Measurements from ENCODE around the gene PCDHGA7.

The PCDHGA7 gene

GRCh38 chr5:141366016-141366896 lies 16.3 kb upstream of the PCDHGA7 start:
- Histone ChIP-seq H3K4me1 (no peaks in the 10 kb centered on the region), H2AFZ (no peak overlapping the region), H3K79me2 (no peaks in the 10 kb centered on the region), H3K4me2 (ENCODE audit: low read length) (no peak overlapping the region), H3K27ac (no peak overlapping the region), H3K9ac (no peak overlapping the region), H3K27me3 (ENCODE audit: control insufficient read depth, insufficient read depth, low read length) (no peaks in the 10 kb centered on the region), H3K4me3 (ENCODE audit: low read depth, low read length) (no peak overlapping the region), H3K9me3 (ENCODE audit: control insufficient read depth, low read length) (peaks cover 5% of the 10 kb centered on the region), H3K36me3 (ENCODE audit: control insufficient read depth, insufficient read depth, low read length) (peaks cover 2% of the 10 kb centered on the region)
- TF ChIP-seq CTCF (IDR thresholded peaks at IDR 0.05), result no peak

- H3K4me3 ChIP-seq (ENCODE audit: low read depth, low read length), result no peak within 1 kb of the TSS
- H2AFZ ChIP-seq, result peak within 1 kb of the TSS; percentile 48
- H3K36me3 ChIP-seq (ENCODE audit: control insufficient read depth, insufficient read depth, low read length), result no peaks in the 10 kb centered on the region
- H3K9ac ChIP-seq, result no peak within 1 kb of the TSS
- H3K27ac ChIP-seq, result peak within 1 kb of the TSS; percentile 30
- H3K4me2 ChIP-seq (ENCODE audit: low read length), result no peak within 1 kb of the TSS
- no peaks in the 10 kb centered on the region for H3K4me1 ChIP-seq
- H3K9me3 ChIP-seq (ENCODE audit: control insufficient read depth, low read length), result peaks cover 13% of the 10 kb centered on the region
- TF ChIP-seq CTCF (IDR thresholded peaks at IDR 0.05), result peak; percentile 46
- H3K79me2 ChIP-seq, result no peaks in the 10 kb centered on the region
- H3K27me3 ChIP-seq (ENCODE audit: control insufficient read depth, insufficient read depth, low read length), result no peaks in the 10 kb centered on the region
These were observed 12.3 kb upstream of the PCDHGA7 start, which contains the start of gene PCDHGB3 for GRCh38 chr5:141369994-141370848. Gene PCDHGB3 (plus strand): TSS chr5:141370242. CDS start chr5:141370395, 153 bp downstream.

GRCh38 chr5:141371572-141372475 lies 10.7 kb upstream of the PCDHGA7 start:
- Histone ChIP-seq H3K4me3 (ENCODE audit: low read depth, low read length) (no peak overlapping the region), H3K79me2 (no peaks in the 10 kb centered on the region), H3K4me2 (ENCODE audit: low read length) (no peak overlapping the region), H2AFZ (no peak overlapping the region), H3K4me1 (no peaks in the 10 kb centered on the region), H3K9ac (no peak overlapping the region), H3K27ac (no peak overlapping the region), H3K27me3 (ENCODE audit: control insufficient read depth, insufficient read depth, low read length) (no peaks in the 10 kb centered on the region), H3K36me3 (ENCODE audit: control insufficient read depth, insufficient read depth, low read length) (no peaks in the 10 kb centered on the region), H3K9me3 (ENCODE audit: control insufficient read depth, low read length) (peaks cover 13% of the 10 kb centered on the region)
- no peak for TF ChIP-seq CTCF (IDR thresholded peaks at IDR 0.05)

- Histone ChIP-seq H3K9ac (no peak within 1 kb of the TSS), H2AFZ (peak within 1 kb of the TSS; percentile 38), H3K36me3 (ENCODE audit: control insufficient read depth, insufficient read depth, low read length) (no peaks in the 10 kb centered on the region), H3K79me2 (no peaks in the 10 kb centered on the region), H3K4me2 (ENCODE audit: low read length) (no peak within 1 kb of the TSS), H3K4me3 (ENCODE audit: low read depth, low read length) (peak within 1 kb of the TSS; percentile 35), H3K4me1 (no peaks in the 10 kb centered on the region), H3K27me3 (ENCODE audit: control insufficient read depth, insufficient read depth, low read length) (no peaks in the 10 kb centered on the region), H3K9me3 (ENCODE audit: control insufficient read depth, low read length) (peaks cover 13% of the 10 kb centered on the region), H3K27ac (peak within 1 kb of the TSS; percentile 16)
- TF ChIP-seq CTCF (IDR thresholded peaks at IDR 0.05), result no peak
These were observed 8.7 kb upstream of the PCDHGA7 start, which contains the start of gene PCDHGA6 for GRCh38 chr5:141373673-141374317. Gene PCDHGA6 (plus strand): TSS chr5:141373891. CDS start chr5:141374084, 193 bp downstream.

All from parathyroid adenoma (tissue), 2 donors.